ENCODE measurements around the gene RHBDF2. TPM values are rescaled to one million over a fixed set of nuclear protein-coding genes. Genes with fewer than 3 reads are reported as not detected.

The RHBDF2 gene
- total and polyA plus RNA-seq, 2 donors (not counting 3 experiments of a cell fraction or from before 2014, with no cell fraction given): 25.5 to 38.5 TPM

DNA sequence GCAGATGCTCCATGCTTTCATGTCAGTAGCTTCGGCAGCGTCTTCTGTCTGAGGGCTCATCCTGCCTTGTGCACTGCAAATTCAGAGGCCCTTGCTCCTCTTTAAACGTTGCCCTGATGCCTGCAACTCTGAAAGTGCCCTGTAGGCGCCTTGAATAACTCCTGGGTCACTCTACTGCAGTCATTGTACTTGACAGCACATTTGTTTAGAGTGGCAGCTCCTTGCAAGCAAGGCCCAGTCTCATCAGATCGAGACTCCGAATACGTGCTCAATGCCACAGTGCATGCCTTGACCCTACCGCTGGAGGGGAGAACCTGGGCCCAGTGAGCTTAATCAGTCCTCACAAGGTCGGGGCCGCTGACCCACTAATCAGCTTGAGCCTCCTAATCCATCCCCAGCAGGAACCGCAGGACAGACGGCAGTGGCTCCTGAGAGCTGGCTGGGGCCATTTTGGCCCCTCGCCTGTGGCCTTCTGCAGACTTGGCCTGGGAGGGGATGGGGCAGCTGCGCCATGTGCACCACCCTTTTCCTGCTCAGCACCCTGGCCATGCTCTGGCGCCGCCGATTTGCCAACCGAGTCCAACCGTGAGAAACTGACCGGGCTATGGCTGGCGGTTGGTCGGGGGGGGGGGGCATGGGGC is 38.5 kb upstream of the RHBDF2 start, which contains the start of gene PRCD:
Gene PRCD, plus strand, starts transcription at position 414 of the 641 bp plus-strand sequence. Its CDS starts 98 bp downstream, at position 512.
- CTCF ChIA-PET: interaction anchor here (1.1 to 3.3 kb wide), 8 partner anchors 10 to 142 kb away, joined by 3 to 23 read pairs (median 6); partner anchors contain the start of gene ST6GALNAC2
- peak within 1 kb of the TSS in 1 of 3 experiments; percentile 35 for H3K4me3 ChIP-seq (replicated peaks in 1 of 3; ENCODE audit: insufficient read depth in 1 of 3, low read depth in 1 of 3, low read length in 3 of 3)
- no peaks in the 10 kb centered on the region for H3K9me1 ChIP-seq (replicated peaks; ENCODE audit: control insufficient read depth, extremely low read depth, insufficient read depth, low read length)
- H3K36me3 ChIP-seq (ENCODE audit: control insufficient read depth in 2 of 2, extremely low read depth in 1 of 2, insufficient read depth in 2 of 2, low read length in 2 of 2): no peaks in the 10 kb centered on the region
- peak within 1 kb of the TSS; percentile 87 for H2AFZ ChIP-seq (ENCODE audit: low read depth, low read length)
- no peak within 1 kb of the TSS for H3K9ac ChIP-seq (replicated peaks; ENCODE audit: extremely low read depth, insufficient read depth, low read length)
- peaks cover 17 to 19% of the 10 kb centered on the region in 2 experiments for H3K27me3 ChIP-seq (ENCODE audit: control insufficient read depth in 2 of 2, insufficient read depth in 2 of 2, low read length in 2 of 2)
- DNase-seq (ENCODE audit: low read depth, low spot score) (no peak), FAIRE-seq (no peak)
- TF ChIP-seq POLR2AphosphoS5 (IDR thresholded peaks at IDR 0.05; ENCODE audit: insufficient read depth, low read depth, low read length) (no peak), POLR2A (IDR thresholded peaks at IDR 0.05; ENCODE audit: low read depth, low read length) (no peak), JUN (IDR thresholded peaks at IDR 0.05; ENCODE audit: borderline replicate concordance, insufficient read depth, insufficient read length, low read depth) (no peak), EZH2 (IDR thresholded peaks at IDR 0.05; ENCODE audit: borderline replicate concordance, low read depth, low read length, severe bottlenecking) (no peak), GATA2 (IDR thresholded peaks at IDR 0.05; ENCODE audit: insufficient read depth, insufficient read length, low read depth, low read length) (no peak), MYC (IDR thresholded peaks at IDR 0.05; ENCODE audit: low read depth, low read length) (no peak), FOS (IDR thresholded peaks at IDR 0.05; ENCODE audit: borderline replicate concordance, insufficient read depth, low read length) (no peak)
- TF ChIP-seq, protein P1, sequence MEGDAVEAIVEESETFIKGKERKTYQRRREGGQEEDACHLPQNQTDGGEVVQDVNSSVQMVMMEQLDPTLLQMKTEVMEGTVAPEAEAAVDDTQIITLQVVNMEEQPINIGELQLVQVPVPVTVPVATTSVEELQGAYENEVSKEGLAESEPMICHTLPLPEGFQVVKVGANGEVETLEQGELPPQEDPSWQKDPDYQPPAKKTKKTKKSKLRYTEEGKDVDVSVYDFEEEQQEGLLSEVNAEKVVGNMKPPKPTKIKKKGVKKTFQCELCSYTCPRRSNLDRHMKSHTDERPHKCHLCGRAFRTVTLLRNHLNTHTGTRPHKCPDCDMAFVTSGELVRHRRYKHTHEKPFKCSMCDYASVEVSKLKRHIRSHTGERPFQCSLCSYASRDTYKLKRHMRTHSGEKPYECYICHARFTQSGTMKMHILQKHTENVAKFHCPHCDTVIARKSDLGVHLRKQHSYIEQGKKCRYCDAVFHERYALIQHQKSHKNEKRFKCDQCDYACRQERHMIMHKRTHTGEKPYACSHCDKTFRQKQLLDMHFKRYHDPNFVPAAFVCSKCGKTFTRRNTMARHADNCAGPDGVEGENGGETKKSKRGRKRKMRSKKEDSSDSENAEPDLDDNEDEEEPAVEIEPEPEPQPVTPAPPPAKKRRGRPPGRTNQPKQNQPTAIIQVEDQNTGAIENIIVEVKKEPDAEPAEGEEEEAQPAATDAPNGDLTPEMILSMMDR (IDR thresholded peaks at IDR 0.05; ENCODE audit: extremely low read depth in 1 of 2, insufficient read depth in 1 of 2, low read depth in 1 of 2, low read length in 2 of 2): no peak
- TF ChIP-seq, protein P2, sequence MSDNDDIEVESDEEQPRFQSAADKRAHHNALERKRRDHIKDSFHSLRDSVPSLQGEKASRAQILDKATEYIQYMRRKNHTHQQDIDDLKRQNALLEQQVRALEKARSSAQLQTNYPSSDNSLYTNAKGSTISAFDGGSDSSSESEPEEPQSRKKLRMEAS (IDR thresholded peaks at IDR 0.05; ENCODE audit: insufficient read depth, insufficient read length): no peak
- dilution Hi-C loops (cut with MboI; ENCODE audit: extremely low pct_ligation_motif_present, low sequenced_read_pairs) (no loop called here), intact Hi-C loops (cut with micrococcal nuclease) (loop anchor here (2.0 kb wide), 1 partner anchor 13 kb away; no protein-coding TSS in a partner anchor)
- H3K4me1 ChIP-seq (ENCODE audit: control insufficient read depth, extremely low read depth, insufficient read depth, low read length): peaks cover 4% of the 10 kb centered on the region
- H3K9me3 ChIP-seq (replicated peaks; ENCODE audit: control insufficient read depth, insufficient read depth, low read length): no peaks in the 10 kb centered on the region
- no TSS peak for BruUV-seq (replicated peaks)
- H3K4me2 ChIP-seq (ENCODE audit: insufficient read depth, low read length): peak within 1 kb of the TSS; percentile 61
- POLR2A ChIA-PET: interaction anchor here (1.0 kb wide), 1 partner anchor 17 kb away, joined by 3 read pairs; no protein-coding TSS in a partner anchor
- no peaks in the 10 kb centered on the region for H4K20me1 ChIP-seq (replicated peaks; ENCODE audit: control insufficient read depth, extremely low read depth, insufficient read depth, low read length)
- H3K27ac ChIP-seq (ENCODE audit: insufficient read depth, low read depth, low read length): no peak within 1 kb of the TSS
- H3K79me2 ChIP-seq (ENCODE audit: control insufficient read depth, insufficient read depth, low read length): no peaks in the 10 kb centered on the region
